Upper lobe of left lung (tissue), 4 donors: ENCODE measurements around the gene ADPRHL1.

Source experiments
- EP300 ChIP-seq, 4 donors: sonication (generic); formaldehyde crosslinking; IDR thresholded peaks; one replicate each; pipeline ENCODE4 v1.5.1; 2017; ENCODE audit warnings: antibody characterized with exemption in 4 of 4, control low read depth in 2 of 4
- TF ChIP-seq, protein P1 (sequence below), 6 experiments: fragments of 450-650 bp in 4 of 6; fragments of 200-600 bp in 2 of 6; sonication (generic) in 2 of 6; IDR thresholded peaks; one replicate each; pipeline ENCODE4 v1.5.1; 2016 to 2019; ENCODE audit warnings: antibody characterized with exemption in 6 of 6

- TF ChIP-seq, protein P1, sequence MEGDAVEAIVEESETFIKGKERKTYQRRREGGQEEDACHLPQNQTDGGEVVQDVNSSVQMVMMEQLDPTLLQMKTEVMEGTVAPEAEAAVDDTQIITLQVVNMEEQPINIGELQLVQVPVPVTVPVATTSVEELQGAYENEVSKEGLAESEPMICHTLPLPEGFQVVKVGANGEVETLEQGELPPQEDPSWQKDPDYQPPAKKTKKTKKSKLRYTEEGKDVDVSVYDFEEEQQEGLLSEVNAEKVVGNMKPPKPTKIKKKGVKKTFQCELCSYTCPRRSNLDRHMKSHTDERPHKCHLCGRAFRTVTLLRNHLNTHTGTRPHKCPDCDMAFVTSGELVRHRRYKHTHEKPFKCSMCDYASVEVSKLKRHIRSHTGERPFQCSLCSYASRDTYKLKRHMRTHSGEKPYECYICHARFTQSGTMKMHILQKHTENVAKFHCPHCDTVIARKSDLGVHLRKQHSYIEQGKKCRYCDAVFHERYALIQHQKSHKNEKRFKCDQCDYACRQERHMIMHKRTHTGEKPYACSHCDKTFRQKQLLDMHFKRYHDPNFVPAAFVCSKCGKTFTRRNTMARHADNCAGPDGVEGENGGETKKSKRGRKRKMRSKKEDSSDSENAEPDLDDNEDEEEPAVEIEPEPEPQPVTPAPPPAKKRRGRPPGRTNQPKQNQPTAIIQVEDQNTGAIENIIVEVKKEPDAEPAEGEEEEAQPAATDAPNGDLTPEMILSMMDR (IDR thresholded peaks at IDR 0.05), result no peak
- no peak for TF ChIP-seq EP300 (IDR thresholded peaks at IDR 0.05)
Measured at GRCh38 chr13:113454936-113455335, 1.6 kb upstream of the ADPRHL1 start.
